Measurements from ENCODE around the gene ETF1. TPM values are rescaled to one million over a fixed set of nuclear protein-coding genes. Genes with fewer than 3 reads are reported as not detected.

ETF1 gene
- total RNA-seq, 2 donors from 2014 or later: 81.5 to 96.2 TPM

DNA sequence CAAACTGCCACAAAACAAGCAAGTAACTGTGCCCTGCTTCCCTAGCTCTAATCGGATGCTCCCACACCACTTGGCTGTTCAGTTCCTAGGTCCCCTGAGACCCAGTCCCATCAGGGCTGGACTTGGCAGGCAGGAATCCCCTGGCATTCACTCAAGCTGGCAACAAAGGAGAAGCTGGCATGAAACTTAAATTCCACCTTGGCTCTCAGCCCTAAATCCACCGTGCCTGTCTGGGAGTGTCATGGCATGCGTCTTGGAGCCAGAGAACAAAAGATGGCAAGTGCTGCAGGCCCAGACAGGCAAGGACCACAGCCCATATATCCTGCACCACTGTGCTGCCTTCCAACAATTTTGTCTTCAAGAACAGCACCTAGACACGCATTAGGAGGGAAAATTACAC lies 38.2 kb downstream of the ETF1 start:
- H3K4me1 ChIP-seq: no peaks in the 10 kb centered on the region
- H3K27ac ChIP-seq: no peak overlapping the region
- no peaks in the 10 kb centered on the region for H3K9me3 ChIP-seq
- no peak overlapping the region for H3K4me3 ChIP-seq
- no peaks in the 10 kb centered on the region for H3K27me3 ChIP-seq
- H3K36me3 ChIP-seq: no peaks in the 10 kb centered on the region
- intact Hi-C loops (cut with DNase I): loop anchor here (5.0 kb wide), 1 partner anchor 37 kb away; the partner anchor contains the start of gene EGR1
- DNase-seq: no peak
- H3K9ac ChIP-seq (ENCODE audit: low read depth in 2 of 2, low read length in 2 of 2): no peak overlapping the region
- TF ChIP-seq, protein P1, sequence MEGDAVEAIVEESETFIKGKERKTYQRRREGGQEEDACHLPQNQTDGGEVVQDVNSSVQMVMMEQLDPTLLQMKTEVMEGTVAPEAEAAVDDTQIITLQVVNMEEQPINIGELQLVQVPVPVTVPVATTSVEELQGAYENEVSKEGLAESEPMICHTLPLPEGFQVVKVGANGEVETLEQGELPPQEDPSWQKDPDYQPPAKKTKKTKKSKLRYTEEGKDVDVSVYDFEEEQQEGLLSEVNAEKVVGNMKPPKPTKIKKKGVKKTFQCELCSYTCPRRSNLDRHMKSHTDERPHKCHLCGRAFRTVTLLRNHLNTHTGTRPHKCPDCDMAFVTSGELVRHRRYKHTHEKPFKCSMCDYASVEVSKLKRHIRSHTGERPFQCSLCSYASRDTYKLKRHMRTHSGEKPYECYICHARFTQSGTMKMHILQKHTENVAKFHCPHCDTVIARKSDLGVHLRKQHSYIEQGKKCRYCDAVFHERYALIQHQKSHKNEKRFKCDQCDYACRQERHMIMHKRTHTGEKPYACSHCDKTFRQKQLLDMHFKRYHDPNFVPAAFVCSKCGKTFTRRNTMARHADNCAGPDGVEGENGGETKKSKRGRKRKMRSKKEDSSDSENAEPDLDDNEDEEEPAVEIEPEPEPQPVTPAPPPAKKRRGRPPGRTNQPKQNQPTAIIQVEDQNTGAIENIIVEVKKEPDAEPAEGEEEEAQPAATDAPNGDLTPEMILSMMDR (IDR thresholded peaks at IDR 0.05): no peak

GRCh38 chr5:138503487-138504270 lies 39.4 kb downstream of the ETF1 start:
- peak; percentile 39 for DNase-seq
- intact Hi-C loops (cut with DNase I): loop anchor here (2.0 to 5.0 kb wide), 2 partner anchors 36 to 53 kb away; partner anchors contain the start of gene EGR1
- Histone ChIP-seq H3K9ac (ENCODE audit: low read depth in 2 of 2, low read length in 2 of 2) (no peak overlapping the region), H3K27me3 (no peaks in the 10 kb centered on the region), H3K9me3 (no peaks in the 10 kb centered on the region), H3K4me3 (no peak overlapping the region), H3K27ac (no peak overlapping the region), H3K4me1 (no peaks in the 10 kb centered on the region), H3K36me3 (no peaks in the 10 kb centered on the region)
- TF ChIP-seq, protein P1 (IDR thresholded peaks at IDR 0.05): peak; percentile 69

DNA sequence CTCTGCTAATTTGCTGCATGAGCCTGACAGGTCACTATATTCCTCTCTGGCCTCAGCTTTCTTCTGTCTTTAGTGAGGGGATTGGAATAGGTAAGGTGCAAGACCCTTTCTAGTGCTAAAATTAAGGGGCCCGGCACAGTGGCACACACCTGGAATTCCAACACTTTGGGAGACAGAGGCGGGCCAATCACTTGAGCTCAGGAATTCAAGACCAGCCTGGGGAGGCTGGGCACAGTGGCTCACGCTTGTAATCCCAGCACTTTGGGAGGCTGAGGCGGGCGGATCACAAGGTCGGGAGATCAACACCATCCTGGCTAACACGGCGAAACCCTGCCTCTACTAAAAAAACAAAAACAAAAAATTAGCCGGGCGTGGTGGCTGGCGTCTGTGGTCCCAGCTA lies 40.5 kb downstream of the ETF1 start:
- Histone ChIP-seq H3K36me3 (no peaks in the 10 kb centered on the region), H3K9ac (ENCODE audit: low read depth in 2 of 2, low read length in 2 of 2) (no peak overlapping the region), H3K4me1 (no peaks in the 10 kb centered on the region), H3K4me3 (no peak overlapping the region), H3K9me3 (no peaks in the 10 kb centered on the region), H3K27me3 (no peaks in the 10 kb centered on the region), H3K27ac (no peak overlapping the region)
- no peak for DNase-seq
- intact Hi-C loops (cut with DNase I): loop anchor here (2.0 to 5.0 kb wide), 2 partner anchors 35 to 52 kb away; partner anchors contain the start of gene EGR1
- TF ChIP-seq, protein P1 (IDR thresholded peaks at IDR 0.05): no peak

DNA sequence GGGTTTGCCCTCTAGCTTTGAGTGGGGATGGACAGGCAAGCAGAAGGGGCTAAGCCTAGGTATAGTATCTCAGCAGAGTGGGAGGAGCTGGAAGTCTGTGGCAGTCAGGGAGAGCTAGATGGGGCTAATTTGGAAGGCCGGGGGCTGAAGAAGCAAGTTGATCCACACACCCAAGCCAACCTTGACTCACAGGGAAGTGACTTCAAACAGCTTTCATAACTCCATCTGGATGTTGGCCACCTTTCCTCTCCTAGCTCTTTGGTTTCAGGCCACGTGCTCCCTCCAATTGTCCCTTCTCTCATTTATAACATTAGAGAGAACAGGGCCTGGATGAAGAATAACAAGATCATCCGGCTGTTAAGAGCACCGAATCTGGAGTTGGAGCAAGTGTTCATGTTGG lies 40.9 kb downstream of the ETF1 start:
- TF ChIP-seq, protein P1 (IDR thresholded peaks at IDR 0.05): no peak
- no peak overlapping the region for H3K9ac ChIP-seq (ENCODE audit: low read depth in 2 of 2, low read length in 2 of 2)
- H3K4me1 ChIP-seq: no peaks in the 10 kb centered on the region
- no peak overlapping the region for H3K27ac ChIP-seq
- no peaks in the 10 kb centered on the region for H3K27me3 ChIP-seq
- DNase-seq: no peak
- no peaks in the 10 kb centered on the region for H3K9me3 ChIP-seq
- no peak overlapping the region for H3K4me3 ChIP-seq
- intact Hi-C loops (cut with DNase I): loop anchor here (2.0 to 5.0 kb wide), 2 partner anchors 35 to 51 kb away; partner anchors contain the start of gene EGR1
- no peaks in the 10 kb centered on the region for H3K36me3 ChIP-seq

DNA sequence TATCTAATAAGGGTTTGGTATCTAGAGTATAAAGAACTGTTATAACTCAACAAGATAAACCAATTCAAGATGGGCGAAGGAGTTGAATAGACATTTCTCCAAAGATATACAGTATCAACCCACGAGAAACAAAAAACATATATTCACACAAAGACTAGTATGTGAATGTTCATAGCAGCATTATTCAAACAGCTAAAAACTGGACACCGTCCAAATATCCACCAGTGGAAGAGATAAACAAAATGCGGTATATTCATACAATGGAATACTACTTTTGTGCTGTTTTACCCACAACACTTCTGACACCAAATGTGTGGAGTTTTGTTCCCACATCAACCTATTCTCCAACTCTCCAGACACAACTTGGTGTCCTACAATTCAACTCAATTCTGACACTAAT lies 44.7 kb downstream of the ETF1 start:
- Histone ChIP-seq H3K27me3 (no peaks in the 10 kb centered on the region), H3K27ac (no peak overlapping the region), H3K36me3 (no peaks in the 10 kb centered on the region), H3K9me3 (no peaks in the 10 kb centered on the region), H3K4me1 (no peaks in the 10 kb centered on the region), H3K4me3 (no peak overlapping the region), H3K9ac (ENCODE audit: low read depth in 2 of 2, low read length in 2 of 2) (no peak overlapping the region)
- no peak for DNase-seq
- TF ChIP-seq, protein P1 (IDR thresholded peaks at IDR 0.05): no peak
- intact Hi-C loops (cut with DNase I): no loop called here
